Retinal pigment epithelial cell (primary cell): ENCODE results near the gene OR10G4.
"Not testable (repeated sequence)": the region's sequence is repeated elsewhere in the genome, so short reads cannot be mapped to it uniquely, and the experiment has no call there.

ENCODE experiments used
- DNase-seq: peaks from one replicate; pipeline ENCODE4 v3.0.0-alpha.2; 2010; ENCODE audit warnings: low read depth
- H3K4me3 ChIP-seq: 2 replicates; pipeline ENCODE4 v1.5.1; 2011; ENCODE audit warnings: mild to moderate bottlenecking, low read length, control low read depth, moderate library complexity
- TF ChIP-seq, protein P1 (sequence below): conservative IDR thresholded peaks from 2 replicates; pipeline ENCODE4 v1.5.1; 2011; ENCODE audit warnings: low read depth, low read length, control low read depth, inconsistent platforms

OR10G4 gene, protein sequence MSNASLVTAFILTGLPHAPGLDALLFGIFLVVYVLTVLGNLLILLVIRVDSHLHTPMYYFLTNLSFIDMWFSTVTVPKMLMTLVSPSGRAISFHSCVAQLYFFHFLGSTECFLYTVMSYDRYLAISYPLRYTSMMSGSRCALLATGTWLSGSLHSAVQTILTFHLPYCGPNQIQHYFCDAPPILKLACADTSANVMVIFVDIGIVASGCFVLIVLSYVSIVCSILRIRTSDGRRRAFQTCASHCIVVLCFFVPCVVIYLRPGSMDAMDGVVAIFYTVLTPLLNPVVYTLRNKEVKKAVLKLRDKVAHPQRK

DNA sequence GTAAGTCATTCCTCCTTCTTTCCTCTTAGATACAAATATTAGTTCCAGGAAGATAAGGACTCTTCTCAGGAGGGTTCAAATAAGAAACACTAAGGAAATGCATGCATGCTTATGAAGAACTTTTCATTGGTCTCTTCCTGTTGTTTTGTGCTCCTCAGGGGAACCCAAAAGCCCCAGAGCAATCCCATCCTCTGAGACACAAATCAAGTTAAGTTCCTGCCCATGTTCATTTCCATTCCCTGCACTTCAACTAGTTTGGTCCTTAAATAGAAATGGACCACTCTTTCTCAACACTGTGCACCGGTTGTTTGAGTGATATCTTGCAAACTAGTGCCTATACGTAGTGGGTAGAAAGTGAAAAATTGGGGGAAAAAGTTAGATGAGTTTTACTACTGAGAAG, at the start of gene OR10G4:
OR10G4 (plus strand) TSS at position 301 of the 400 bp plus-strand sequence. CDS start 2,578 bp downstream, outside the sequence.
- TF ChIP-seq, protein P1, sequence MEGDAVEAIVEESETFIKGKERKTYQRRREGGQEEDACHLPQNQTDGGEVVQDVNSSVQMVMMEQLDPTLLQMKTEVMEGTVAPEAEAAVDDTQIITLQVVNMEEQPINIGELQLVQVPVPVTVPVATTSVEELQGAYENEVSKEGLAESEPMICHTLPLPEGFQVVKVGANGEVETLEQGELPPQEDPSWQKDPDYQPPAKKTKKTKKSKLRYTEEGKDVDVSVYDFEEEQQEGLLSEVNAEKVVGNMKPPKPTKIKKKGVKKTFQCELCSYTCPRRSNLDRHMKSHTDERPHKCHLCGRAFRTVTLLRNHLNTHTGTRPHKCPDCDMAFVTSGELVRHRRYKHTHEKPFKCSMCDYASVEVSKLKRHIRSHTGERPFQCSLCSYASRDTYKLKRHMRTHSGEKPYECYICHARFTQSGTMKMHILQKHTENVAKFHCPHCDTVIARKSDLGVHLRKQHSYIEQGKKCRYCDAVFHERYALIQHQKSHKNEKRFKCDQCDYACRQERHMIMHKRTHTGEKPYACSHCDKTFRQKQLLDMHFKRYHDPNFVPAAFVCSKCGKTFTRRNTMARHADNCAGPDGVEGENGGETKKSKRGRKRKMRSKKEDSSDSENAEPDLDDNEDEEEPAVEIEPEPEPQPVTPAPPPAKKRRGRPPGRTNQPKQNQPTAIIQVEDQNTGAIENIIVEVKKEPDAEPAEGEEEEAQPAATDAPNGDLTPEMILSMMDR = no peak
- no peak for DNase-seq
- H3K4me3 ChIP-seq = no peak within 1 kb of the TSS

DNA sequence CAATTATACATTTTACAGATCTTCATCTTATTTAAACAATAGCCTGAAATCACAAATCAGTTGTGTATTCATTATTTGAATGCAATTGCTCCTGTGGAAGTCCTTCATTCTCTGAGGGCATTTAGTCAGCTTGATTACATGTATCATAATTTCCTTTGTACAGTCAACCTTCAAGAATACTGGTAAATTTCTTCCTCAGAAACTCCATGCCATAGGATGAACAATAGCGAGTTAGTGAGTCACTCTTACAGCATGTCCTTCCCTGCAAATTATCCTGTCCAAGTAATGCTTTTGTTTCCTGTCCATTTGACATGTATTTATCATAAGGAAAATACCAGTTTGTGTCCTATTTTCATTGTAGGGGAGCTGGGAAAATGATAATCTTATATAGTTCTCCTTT, 39.0 kb upstream of the OR10G4 start:
- TF ChIP-seq, protein P1 = no peak
- H3K4me3 ChIP-seq = no peak overlapping the region
- no peak for DNase-seq

DNA sequence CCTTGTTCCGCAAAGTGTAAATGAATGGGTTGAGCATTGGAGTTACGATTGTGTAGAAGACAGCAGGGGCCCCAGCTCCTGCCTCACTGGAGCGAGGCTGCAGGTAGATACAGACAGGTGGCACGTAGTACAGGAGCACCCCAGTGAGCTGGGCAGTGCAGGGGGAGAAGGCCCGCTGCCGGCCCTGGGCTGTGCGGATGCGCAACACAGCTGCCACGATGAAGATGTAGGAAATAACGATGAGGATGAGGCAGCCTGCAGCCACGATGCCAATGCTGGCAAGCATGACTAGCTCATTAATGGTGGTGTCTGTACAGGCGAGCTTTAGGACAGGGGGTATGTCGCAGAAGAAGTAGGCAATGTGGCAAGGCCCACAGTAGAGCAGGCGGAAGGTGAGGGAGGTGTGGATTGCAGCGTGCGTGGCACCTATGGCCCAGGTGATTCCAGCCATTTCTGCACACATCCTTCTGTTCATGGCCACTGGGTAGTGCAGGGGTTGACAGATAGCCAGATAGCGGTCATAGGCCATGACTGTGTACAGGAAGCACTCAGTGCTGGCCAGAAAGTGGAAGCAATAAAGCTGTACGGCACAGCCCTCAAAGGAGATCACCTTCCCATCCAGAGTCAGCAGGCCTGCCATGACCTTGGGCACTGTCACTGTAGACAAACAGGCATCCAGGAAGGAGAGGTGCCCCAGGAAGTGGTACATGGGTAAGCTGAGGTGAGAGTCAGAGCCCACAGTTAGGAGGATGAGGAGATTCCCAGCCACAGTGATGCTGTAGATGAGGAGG, 35.8 kb upstream of the OR10G4 start:
- H3K4me3 ChIP-seq = no peak overlapping the region
- TF ChIP-seq, protein P1 = no peak
- DNase-seq = no peak

DNA sequence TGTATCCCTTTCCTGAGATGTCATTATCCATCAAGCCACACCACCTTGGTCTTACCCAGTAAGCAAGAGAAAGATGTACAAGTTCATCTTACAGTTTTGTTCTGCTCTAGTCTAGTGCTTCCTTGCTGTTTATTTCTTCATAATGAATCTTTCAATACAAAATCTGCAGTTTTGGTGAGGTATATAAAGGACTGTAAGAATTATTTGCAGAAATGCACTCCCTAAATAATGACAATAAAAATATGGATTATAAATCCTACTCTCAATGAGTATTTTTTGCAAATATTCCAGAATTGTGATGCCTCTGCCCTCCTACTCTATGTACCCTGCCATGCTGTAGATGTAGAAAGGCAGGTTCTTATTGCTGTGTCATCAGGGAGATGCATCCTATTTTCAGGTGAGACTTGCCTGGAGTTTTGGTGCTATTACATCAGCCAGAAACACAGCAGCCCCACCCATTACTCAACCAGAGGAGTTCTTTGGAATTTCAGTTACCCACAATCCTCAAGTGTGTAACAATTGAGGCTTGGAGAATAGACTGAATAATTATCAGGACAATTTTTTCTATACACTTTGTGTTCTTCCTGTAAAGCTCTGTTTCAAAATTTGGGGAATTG, 35.0 kb upstream of the OR10G4 start, which contains the start of gene OR10S1:
OR10S1 (minus strand) TSS at position 51 of the 617 bp plus-strand sequence. CDS start 117 bp downstream, outside the sequence.
- no peak for DNase-seq
- TF ChIP-seq, protein P1 = no peak
- H3K4me3 ChIP-seq = no peak within 1 kb of the TSS

DNA sequence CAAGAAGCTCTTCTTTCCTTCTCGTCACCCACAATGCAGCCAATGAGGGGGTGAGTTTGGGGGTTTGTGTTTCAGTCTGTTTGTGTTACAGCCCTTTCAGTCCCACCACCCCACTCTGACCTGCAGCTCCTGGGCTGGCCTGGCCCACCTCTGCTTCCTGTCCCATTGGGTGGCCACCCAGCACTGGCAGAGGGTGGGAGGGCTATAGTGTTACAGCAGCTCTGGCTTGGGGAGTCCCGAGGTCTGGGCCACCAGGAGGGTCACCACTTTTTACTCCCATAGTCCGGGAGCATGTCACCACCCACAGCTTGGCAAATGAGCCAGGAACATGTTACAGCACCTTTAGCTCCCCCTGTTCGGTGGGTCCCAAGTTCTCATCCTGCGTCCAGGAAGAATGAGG, 33.5 kb upstream of the OR10G4 start:
- H3K4me3 ChIP-seq = no peak overlapping the region
- TF ChIP-seq, protein P1 = no peak
- no peak for DNase-seq

DNA sequence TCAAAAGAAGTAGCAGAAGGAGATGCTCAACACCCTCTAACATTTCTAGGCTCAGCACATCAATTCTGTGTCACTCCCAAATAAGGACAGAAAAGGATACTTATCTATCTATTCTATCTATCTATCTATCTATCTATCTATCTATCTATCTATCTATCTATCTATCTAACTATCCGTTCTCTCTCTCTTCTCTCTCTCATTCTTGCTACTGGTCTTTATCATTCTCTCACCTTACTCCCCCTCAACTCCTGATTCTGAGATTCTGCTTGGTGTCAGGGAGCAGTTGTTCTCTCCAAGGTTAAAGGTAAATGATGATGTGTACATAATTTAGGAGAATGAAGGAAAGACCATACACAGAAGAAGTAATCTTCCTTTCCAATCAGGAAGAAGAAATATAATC, 17.7 kb upstream of the OR10G4 start, which contains the start of gene OR10G6:
OR10G6 (minus strand) TSS at position 43 of the 400 bp plus-strand sequence; CDS start at position 43, 0 bp downstream.
- no peak within 1 kb of the TSS for H3K4me3 ChIP-seq
- TF ChIP-seq, protein P1 = no peak
- DNase-seq = no peak

DNA sequence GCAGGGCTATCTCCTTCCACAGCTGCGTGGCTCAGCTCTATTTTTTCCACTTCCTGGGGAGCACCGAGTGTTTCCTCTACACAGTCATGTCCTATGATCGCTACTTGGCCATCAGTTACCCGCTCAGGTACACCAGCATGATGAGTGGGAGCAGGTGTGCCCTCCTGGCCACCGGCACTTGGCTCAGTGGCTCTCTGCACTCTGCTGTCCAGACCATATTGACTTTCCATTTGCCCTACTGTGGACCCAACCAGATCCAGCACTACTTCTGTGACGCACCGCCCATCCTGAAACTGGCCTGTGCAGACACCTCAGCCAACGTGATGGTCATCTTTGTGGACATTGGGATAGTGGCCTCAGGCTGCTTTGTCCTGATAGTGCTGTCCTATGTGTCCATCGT, 3.0 kb downstream of the OR10G4 start:
- not testable (repeated sequence) for DNase-seq

More for the DNA sequence above, 3.0 kb downstream of the OR10G4 start:
- not testable (repeated sequence) for H3K4me3 ChIP-seq
